Stimulated activated naive CD4-positive, alpha-beta T cell (primary cell): ENCODE results near the gene ATP9B.

Experiments
- DNase-seq, 6 experiments: peaks; one replicate each; lab custom pipeline; 2025; lab: John Stamatoyannopoulos, UW

ATP9B gene

DNA sequence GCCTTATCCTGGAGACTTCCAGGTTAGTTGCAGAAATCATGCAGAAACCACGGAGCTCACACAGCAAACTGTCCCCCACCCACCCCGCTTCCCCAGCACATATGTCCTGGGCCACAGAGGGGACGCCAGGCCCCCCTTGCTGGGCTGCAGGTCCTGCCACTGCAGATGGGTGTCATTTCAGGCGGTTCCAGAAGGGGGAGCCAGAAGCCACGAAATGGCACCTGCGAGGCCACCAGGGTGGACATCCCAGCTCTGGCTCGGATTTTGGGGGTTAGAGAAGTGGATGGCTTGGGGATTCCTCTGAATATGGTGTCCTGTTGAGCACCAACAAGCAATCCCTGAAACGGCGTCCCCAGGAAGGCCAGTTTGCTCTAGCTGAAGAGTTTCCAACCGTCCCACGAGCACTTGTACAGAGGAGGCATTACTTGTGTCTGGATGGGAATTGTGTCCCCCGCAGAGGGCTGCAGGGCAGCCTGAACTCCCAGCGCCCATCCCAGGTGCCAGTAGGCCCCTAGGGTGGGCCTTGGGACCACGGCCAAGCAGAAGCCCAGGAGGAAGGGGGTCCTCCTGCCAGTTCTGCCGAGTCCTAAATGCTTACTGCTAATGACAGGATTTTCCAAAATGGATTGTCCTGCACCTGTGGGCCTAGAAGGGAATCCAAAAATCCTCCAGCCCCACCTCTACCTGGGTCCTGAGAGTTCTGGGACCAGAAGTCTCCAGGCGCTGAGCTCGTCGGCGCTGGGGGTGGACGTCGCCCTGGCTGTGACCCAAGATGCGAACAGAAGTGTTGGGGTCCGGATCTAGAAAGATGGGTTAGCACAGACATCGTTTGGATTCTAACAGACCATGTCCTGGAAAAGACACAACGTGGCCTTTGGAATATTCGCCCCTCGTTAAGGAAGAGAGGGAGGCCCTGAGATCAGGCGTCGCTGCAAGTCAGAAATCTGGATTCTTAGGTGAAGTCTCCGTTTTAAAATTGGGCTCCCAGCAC lies 311.9 kb downstream of the ATP9B start:
- DNase-seq = peak in 5 of 6 experiments; percentile 43 to 63 (median 58)

DNA sequence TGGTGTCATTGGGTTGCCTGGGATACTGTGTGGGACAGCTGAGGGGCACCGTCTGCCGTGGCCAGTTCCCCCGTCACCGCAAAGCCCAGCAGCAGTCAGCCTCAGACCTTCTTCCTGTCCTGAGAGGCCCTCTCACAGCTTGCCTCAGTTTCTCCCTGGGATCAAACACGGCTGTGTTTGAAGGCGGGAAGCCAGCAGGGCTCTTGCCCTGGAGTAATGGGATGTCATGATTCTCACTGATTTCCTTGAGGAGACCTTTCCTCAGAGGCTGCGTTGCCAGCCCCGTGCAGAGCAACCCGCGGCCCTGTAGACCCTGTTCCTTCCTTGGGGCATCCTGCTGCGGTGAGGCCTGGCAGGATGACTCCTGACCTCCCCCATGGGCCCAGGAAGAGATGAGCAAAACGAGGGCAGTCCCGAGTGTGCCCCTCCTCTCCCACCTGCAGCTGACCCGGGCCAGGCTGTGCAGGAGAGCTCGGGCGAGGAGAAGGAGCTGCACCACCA lies 312.7 kb downstream of the ATP9B start:
- DNase-seq = no peak

DNA sequence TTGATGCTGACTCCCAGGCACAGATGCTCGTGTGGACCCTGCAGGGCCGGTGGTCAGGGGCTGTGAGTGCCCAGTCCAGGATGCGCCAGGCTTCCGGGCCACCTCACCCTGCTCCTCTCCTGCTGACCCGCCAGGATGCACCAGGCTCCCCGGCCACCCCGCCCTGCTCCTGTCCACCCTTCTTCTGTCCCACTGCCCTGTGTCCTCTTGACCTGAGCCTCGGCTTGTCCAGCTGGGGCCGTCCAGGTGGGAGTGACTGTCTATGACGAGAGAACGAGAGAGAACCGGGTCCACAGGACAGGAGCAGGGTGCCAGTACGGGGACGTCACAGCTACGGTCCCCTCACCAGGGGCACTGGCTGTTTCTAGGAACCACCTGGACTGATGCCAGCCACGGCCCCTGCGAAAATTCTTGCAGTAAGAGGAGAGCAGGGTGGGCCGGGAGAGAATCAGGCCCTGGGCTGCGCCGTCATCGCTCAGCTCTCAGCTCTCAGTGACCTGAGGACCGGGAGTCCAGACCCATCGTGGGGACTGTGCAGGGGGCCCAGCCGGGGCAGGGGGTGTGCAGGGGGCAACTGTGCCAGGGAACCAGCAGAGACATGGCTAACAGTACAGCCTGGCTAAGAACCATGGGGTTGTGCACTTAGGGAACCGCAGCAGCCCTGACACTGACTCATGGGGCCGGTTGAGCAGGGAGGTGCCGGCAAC lies 313.6 kb downstream of the ATP9B start:
- no peak for DNase-seq

DNA sequence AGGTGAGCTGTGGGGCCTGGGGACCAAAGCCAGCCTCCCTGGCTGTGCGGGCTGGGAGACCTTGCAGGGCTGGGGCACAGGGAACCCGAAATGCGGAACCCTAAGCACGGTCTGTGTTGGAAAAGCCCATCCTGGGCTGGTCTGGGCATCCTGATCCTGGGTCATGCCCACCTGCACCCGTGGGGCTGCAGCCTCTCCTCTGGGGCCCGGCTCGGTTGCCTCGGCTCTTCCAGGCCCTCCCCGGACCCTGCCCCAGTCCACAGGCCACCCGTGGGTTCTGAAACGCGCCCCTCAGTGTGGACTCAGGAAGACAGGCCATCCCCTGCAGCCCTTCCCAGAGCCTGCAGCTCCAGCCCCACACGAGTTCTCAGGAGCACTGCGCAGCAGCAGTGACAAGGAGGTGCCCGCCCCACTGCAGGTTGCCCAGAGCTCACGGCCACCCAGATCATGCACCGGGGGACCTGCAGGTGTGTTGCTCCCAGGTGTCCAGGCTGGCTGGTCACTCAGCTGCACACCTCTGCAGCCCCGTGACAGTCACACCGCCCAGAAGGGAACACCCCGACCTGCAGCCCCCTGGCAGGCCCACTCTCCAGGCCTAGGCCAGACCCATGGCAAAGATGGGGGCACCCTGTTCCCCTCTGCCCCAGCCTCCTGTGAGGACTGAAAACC lies 314.3 kb downstream of the ATP9B start:
- no peak for DNase-seq

DNA sequence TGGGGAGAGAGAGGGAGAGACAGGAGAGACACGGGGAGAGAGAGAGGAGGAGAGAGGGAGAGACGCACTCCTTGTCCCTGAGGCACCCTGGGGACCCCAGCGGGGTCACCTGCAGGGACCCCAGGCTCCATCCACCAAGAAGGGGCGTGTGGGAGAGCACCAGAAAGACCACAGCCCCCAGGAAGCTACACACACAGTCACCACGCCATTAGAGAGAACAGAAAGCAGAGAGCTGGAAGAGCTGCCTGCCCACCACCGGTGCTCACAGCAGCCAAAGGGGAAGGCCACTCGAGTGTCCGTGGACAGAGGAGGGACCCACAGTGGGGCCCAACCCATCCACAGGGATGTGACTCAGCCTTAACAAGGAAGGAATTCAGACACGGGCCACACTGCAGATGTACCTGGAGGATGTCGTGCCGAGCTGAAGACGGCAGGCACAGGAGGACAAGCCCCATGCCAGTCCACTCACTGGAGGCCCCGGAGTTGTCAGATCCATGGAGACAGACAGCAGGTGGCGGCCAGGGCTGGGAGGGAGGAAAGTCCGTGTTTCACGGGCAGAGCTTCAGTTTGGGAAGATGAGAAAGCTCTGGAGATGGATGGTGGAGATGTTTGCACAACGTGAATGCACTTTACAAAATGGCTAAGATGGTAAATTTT lies 315.1 kb downstream of the ATP9B start:
- DNase-seq = no peak

DNA sequence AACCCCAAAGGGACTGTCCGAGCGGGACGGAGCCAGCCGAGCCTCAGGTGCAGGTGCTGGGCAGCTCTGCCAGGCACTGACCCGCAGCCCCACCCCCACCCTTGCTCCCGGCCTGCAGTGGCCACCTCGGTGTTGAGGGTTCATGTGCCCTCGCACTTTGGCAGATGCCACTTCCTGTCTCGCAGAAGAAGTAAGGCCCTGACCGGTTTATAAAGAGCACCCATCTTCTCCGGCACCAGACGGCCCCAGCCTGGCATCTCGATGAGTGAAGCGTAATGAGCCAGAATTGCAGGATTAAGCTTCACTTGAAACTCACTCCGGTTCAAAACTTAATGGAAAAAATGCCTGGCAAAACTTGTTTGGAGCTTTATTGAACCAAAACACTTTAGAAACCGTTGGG lies 315.6 kb downstream of the ATP9B start:
- no peak for DNase-seq

DNA sequence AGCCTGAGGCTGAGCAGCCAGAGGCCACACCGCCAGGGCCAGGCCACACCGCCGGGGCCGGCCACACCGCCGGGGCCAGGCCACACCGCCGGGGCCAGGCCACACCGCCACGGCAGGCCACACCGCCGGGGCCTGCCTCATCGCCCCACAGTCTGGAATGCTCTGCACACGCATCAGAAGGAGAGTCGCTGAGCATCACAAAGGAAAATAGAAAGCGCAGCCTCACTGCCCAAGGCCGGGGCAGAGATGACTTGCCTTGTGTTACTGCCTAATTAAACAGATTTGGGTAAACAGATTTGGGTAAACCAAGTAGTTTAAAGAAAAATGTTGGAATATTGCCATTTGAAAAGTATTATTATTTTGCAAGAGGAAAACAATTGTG lies 316.1 kb downstream of the ATP9B start:
- DNase-seq = no peak

DNA sequence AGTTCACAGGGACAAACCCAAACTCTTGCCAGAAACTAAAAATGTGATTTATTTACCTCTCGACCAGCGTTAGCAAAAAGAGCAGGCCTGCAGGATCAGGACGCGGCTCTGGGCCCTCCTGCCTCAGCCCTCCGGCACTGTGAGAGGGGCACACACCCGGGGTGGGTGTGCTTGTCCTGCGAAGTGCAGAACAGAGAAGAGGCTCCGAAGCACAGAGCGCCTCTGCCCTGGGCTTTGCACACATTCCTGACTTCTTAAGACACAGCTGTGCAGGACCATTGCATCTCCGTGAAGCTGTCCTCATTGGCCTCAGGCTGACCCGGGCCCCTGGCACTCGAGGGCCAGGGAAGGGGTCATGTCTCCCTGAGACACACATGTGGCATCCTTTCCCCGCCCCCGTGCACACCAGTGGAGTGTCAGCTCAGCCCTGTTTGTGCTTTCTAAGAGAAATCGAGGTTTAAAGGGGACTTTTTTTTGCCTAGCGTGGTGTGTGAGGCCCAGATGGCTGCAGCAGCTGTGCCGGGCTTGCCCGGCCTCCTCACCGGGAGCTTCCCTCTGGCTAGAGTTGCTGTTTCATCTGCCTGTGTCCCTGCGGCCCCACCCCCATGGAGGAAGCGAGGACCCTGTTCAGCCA lies 316.6 kb downstream of the ATP9B start:
- no peak for DNase-seq

DNA sequence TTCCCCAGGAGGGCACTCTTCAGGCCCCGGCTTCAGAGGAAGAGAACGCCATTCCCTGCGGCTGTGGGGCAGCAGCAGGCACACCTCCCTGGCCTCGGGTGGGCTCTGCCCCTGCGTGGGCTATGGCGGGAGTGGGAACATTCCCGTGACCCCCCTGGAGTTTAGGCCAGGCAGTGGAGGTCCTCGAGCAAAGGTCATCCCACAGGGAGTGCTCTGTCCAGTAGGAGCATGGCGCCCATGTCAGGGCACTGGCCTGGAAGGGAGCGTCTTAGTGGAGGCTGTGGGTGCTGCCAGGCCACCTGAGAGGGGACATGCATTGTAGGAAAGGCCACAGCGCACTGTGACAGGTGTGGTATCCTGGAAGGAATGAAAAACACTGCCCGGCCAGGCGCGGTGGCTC lies 317.4 kb downstream of the ATP9B start:
- DNase-seq = no peak

DNA sequence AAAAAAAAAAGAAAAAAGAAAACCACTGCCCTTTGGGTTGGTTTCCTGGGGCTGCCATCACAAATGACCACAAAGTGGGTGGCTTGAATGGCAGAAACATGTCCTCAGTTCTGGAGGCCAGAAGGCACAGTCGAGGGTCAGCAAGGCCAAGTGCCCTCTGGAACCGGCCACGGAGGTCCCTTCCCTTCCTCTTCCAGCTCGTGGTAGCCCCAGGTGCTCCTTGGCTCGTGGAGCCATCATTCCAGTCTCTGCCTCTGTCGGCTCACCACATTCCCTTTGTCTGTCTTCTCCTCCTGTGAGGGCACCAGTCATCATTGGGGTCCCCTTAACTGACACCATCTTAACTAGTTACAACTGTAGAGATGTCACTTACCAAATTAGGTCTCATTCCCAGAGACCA lies 318.0 kb downstream of the ATP9B start:
- DNase-seq = no peak

DNA sequence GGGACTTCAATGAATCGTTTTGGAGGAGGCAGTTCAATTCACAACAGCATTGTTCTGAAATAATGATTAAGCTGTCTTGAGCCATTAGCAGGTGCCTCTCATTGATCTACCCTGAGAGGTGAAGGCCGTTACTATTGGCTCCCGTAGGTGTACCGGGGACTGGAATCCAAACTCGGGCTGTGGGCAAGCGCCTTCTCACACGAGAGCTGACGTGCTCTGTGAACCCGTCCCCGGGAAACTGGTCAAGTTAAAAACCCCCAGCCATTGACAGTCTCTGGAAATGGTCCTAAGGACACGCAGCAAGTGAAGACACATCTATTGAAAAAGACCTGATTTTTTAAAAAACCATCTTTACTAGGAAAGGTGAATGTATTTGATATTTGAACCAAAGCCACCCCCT lies 318.4 kb downstream of the ATP9B start:
- no peak for DNase-seq

DNA sequence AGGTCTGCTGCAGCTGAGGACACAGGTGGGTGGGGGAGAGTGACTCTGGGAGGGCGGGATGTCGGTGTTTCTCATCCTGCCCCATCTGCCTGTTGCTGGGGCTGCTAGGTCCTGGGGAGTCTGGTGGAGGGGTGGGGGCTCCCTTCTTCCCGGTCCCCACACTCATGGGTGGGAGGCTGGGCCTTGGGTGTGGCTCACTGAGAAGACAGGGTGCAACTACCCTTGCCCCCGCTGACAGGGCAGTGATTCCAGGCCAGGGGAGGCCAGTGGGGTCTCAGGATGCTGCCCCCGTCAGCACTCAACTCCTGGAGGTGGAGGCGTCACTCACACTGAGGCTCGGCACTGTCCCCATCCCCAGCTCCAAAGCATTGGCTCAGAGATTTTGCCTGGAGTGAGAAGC lies 318.8 kb downstream of the ATP9B start:
- DNase-seq = no peak

DNA sequence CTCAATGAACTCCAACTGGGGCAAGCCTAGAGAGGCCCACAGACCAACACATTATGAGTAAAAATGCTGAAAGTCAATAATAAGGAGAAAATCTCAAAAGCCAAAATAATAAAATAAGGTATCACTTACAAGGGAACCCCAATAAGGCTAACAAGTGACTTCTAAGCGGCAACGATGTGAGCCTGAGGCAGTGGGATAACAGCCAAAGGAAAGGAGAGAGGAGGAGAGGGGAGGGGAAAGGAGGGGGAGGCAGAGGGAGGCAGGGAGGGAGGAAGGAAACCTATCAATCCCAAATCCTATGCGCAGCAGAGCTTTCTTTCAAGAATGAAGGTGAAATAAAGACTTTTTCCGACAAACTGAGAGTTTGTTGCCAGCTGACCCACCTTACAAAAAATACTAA lies 320.5 kb downstream of the ATP9B start:
- DNase-seq = no peak

DNA sequence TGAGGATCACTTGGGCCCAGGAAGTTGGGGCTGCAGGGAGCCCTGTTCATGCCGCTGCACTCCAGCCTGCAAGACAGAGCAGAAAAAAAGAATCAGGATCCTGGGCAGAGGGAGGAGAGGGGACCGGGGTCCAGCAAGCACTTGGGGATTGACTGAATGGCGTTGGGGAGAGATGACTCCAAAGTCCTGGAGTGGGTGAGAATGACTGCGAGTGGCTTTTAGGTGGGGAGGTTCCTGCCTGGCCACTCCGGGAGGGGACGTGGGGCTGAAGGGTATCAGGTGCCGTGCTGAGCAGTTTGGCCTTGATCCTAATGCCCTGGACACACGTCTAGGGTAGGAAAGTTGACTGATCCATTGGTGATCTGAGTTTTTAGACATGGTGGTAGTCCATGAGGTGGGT lies 323.0 kb downstream of the ATP9B start:
- no peak for DNase-seq

DNA sequence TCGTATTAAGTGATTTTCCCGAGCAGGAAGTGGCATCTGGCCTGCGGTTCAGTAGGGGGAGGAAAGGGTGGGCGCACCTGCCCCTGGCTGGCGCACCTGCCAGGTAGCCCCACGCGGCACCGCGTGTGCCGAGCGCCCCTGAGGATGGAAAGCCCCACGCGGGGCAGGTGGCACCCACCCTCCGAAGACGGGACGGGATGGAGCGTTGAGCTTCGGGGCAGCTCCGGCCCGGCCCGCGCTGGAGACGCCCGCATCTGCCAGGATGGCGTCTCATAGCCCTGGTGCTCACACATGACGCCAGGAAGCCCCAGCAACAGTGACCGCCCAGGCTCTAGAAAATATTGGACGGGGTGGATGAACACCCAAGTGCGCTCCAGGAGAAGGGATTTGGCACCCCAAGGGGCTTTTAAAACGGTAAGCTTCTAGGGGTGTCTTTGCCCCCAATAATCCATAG lies 324.0 kb downstream of the ATP9B start:
- peak in 5 of 6 experiments; percentile 13 to 40 (median 28) for DNase-seq

DNA sequence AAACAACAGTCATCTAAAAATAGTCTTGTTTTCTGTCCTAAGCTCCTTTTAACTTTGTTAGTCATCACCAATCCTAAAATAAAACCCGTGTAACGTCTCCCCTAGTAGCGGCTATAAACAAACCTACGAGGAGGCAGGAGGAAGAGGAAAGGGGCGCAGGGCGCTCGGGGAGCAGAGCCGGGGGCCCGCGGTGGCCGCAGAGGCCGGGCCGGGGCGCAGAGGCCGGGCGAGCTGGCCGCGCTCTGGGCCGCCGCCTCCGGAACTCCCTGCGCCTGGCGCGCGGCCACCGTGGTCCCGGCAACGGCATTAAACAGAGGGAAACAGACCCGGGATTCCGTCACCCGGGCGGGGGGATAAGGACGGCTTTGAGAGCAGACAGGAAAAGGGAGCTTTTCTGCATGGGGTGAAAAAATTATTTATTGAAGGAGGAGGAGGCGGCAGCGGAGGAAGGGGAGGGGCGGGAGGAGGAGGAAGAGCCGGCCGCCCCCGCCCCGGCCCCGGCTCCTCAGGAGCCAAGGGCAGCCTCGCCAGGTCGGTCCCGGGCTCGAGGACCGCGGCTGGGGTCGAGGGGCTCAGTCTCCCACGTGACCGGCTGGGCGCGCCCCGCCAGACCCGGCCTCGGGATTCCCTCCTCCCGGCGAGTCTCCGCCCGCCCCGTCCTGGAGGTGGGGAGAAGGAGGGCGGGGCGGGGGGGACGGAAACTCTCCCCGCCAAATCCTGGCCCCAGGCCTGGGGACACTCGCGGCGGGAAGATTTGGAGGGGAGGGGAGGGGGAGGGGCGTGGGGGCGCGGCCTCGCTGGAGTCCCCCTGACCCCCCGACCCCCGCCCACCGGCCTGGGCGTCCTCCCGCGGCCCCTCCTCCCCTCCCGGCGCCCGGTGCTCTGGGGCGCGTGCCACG lies 324.7 kb downstream of the ATP9B start:
- DNase-seq = peak; percentile 23 to 53 (median 46)

DNA sequence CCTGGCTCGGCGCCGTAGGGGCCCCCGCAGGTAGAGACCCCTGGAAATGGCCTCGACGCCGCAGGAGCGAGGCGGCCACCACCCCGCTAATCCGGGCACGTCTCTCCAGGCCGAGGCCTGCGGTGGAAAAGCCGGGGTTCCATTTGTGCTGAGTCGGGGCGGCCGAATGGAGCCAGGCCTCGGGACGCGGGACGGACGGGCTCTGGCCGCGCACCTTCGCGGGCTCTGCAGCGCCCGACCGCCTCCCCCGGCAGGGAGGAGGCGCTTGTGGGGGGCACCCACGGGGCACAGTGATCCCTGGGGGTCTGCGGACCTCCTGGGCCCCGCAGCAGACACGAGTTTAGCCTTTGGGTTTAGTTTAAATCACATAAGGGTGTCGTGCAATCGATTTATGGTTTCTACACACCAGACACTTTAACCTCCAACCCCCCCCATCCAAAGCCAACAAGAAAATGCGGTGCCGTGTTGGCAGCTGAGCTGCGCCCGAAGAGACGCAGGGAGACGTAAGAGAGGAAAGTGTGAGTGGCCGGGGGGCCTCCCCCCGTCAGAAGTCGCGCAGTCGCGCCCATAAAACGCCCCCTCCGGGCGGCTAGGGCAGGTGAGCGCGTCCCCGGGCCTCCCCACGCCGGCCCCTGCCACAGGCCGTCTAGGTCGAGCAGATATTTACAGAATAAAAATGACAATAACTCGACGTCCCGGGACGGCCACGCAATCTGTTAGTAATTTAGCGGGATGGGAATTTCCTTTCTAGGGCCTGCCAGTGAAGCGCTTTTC lies 325.5 kb downstream of the ATP9B start:
- peak; percentile 36 to 53 (median 45) for DNase-seq

DNA sequence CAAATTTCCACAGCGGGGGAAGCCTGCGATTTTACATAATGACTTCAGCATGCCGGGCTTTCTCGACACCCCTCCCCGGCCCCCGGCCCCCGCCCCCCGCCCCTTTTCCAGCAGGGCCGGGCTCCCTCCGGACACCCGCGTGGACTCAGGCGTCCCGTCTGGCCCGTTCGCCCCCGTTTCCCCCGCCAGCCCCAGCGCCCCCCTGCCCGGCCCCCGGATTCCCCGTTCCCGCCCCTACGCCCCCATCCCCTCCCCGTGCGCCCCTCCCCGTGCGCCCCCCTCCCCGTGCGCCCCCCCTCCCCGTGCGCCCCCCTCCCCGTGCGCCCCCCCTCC lies 326.1 kb downstream of the ATP9B start:
- no peak for DNase-seq

DNA sequence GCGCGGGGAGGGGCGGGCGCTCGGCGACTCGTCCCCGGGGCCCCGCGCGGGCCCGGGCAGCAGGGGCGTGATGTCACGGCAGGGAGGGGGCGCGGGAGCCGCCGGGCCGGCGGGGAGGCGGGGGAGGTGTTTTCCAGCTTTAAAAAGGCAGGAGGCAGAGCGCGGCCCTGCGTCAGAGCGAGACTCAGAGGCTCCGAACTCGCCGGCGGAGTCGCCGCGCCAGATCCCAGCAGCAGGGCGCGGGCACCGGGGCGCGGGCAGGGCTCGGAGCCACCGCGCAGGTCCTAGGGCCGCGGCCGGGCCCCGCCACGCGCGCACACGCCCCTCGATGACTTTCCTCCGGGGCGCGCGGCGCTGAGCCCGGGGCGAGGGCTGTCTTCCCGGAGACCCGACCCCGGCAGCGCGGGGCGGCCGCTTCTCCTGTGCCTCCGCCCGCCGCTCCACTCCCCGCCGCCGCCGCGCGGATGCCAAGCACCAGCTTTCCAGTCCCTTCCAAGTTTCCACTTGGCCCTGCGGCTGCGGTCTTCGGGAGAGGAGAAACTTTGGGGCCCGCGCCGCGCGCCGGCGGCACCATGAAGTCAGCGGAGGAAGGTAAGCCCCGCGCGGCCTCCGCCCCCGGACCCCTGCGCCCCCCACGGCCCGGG lies 326.7 kb downstream of the ATP9B start, which contains the start of gene NFATC1:
Gene NFATC1, plus strand, starts transcription at position 170 of the 644 bp plus-strand sequence. Its CDS starts 295 bp downstream, at position 465.
- DNase-seq = peak; percentile 34 to 76 (median 63)
